GM23248 (cell line): ENCODE results near the gene MAST1. TPM values are rescaled to one million over a fixed set of nuclear protein-coding genes. Genes with fewer than 3 reads are reported as not detected.

ENCODE experiments used
- DNase-seq: peaks from one replicate; pipeline ENCODE4 v3.0.0-alpha.2; 2015
- H2AFZ ChIP-seq: fragments of 200-600 bp; sonication (generic); 2 replicates; pipeline ENCODE4 v1.6.1; 2016; ENCODE audit warnings: antibody characterized with exemption
- H3F3A ChIP-seq: fragments of 200-600 bp; sonication (generic); 2 replicates; pipeline ENCODE4 v1.6.1; 2016; ENCODE audit warnings: mild to moderate bottlenecking, antibody characterized with exemption, mixed run types; ENCODE audit not compliant: insufficient read depth
- H3K27ac ChIP-seq: fragments of 200-600 bp; sonication (generic); 2 replicates; pipeline ENCODE4 v1.5.1; 2016; ENCODE audit warnings: mild to moderate bottlenecking
- H3K27me3 ChIP-seq: fragments of 200-600 bp; sonication (generic); replicated peaks from 2 replicates; pipeline ENCODE4 v1.6.1; 2016; ENCODE audit warnings: mild to moderate bottlenecking; ENCODE audit not compliant: insufficient read depth
- H3K36me3 ChIP-seq: fragments of 200-600 bp; sonication (generic); 2 replicates; pipeline ENCODE4 v1.6.1; 2016; ENCODE audit warnings: low read depth, mild to moderate bottlenecking
- H3K4me1 ChIP-seq: fragments of 200-600 bp; sonication (generic); 2 replicates; pipeline ENCODE4 v1.6.1; 2016; ENCODE audit warnings: mild to moderate bottlenecking; ENCODE audit not compliant: insufficient read depth
- H3K4me2 ChIP-seq: fragments of 200-600 bp; sonication (generic); one replicate; pipeline ENCODE4 v1.6.1; 2016; ENCODE audit warnings: mild to moderate bottlenecking; ENCODE audit not compliant: unreplicated experiment
- H3K4me3 ChIP-seq: fragments of 200-600 bp; sonication (generic); 2 replicates; pipeline ENCODE4 v1.5.1; 2016; ENCODE audit warnings: mild to moderate bottlenecking
- H3K79me2 ChIP-seq: fragments of 200-600 bp; sonication (generic); 2 replicates; pipeline ENCODE4 v1.6.1; 2016; ENCODE audit warnings: mild to moderate bottlenecking; ENCODE audit not compliant: insufficient read depth
- H3K9ac ChIP-seq: fragments of 200-600 bp; sonication (generic); 2 replicates; pipeline ENCODE4 v1.6.1; 2016; ENCODE audit warnings: mild to moderate bottlenecking
- H3K9me2 ChIP-seq: fragments of 200-600 bp; sonication (generic); 2 replicates; pipeline ENCODE4 v1.6.1; 2016; ENCODE audit warnings: mixed run types, mild to moderate bottlenecking, moderate library complexity; ENCODE audit not compliant: insufficient read depth
- H3K9me3 ChIP-seq: fragments of 200-600 bp; sonication (generic); one replicate; pipeline ENCODE4 v1.6.1; 2017; ENCODE audit warnings: low read depth
- H4K20me1 ChIP-seq: fragments of 200-600 bp; sonication (generic); 2 replicates; pipeline ENCODE4 v1.6.0; 2016; ENCODE audit not compliant: insufficient read depth
- EZH2 ChIP-seq: fragments of 200-600 bp; sonication (generic); IDR thresholded peaks from 2 replicates; pipeline ENCODE4 v1.6.1; 2018; ENCODE audit warnings: antibody characterized with exemption, mild to moderate bottlenecking; ENCODE audit not compliant: insufficient read depth, poor library complexity, severe bottlenecking
- EZH2phosphoT487 ChIP-seq: fragments of 200-600 bp; sonication (generic); IDR thresholded peaks from 2 replicates; pipeline ENCODE4 v1.6.1; 2018; ENCODE audit warnings: antibody characterized with exemption, moderate library complexity, mild to moderate bottlenecking, low read depth; ENCODE audit not compliant: insufficient read depth
- WGBS, 2 experiments: methylation state at CpG; one replicate each; pipeline ENCODE4 v1.1.6; 2015 to 2017; ENCODE audit warnings: low lambda C conversion rate in 2 of 2, low coverage in 1 of 2; ENCODE audit errors: missing lambda C conversion rate in 2 of 2; 5-methylcytosine and 5-hydroxymethylcytosine counted together
- in situ Hi-C: fragments of 300-500 bp; cut with MboI; formaldehyde crosslinking; loops from 2 replicates; pipeline ENCODE4 v1.15.0; 2020
- polyA plus RNA-seq: library from polyadenylated mRNA; unstranded; fragments of >200 nt; fragmentation: Nextera tagmentation; extraction: Ambion mirVana; gene quantifications from 2 replicates; pipeline ENCODE4 v1.2.1, GENCODE V29; 2016
- total RNA-seq: library from RNA; depleted of rRNA; stranded (reverse); fragments of >200 nt; shearing (Covaris generic); gene quantifications from 2 replicates; pipeline ENCODE4 v1.2.3, GENCODE V29; 2014

Gene MAST1
- total and polyA plus RNA-seq, 2 experiments from 2014 or later = 0.24 TPM; not detected in 1

DNA sequence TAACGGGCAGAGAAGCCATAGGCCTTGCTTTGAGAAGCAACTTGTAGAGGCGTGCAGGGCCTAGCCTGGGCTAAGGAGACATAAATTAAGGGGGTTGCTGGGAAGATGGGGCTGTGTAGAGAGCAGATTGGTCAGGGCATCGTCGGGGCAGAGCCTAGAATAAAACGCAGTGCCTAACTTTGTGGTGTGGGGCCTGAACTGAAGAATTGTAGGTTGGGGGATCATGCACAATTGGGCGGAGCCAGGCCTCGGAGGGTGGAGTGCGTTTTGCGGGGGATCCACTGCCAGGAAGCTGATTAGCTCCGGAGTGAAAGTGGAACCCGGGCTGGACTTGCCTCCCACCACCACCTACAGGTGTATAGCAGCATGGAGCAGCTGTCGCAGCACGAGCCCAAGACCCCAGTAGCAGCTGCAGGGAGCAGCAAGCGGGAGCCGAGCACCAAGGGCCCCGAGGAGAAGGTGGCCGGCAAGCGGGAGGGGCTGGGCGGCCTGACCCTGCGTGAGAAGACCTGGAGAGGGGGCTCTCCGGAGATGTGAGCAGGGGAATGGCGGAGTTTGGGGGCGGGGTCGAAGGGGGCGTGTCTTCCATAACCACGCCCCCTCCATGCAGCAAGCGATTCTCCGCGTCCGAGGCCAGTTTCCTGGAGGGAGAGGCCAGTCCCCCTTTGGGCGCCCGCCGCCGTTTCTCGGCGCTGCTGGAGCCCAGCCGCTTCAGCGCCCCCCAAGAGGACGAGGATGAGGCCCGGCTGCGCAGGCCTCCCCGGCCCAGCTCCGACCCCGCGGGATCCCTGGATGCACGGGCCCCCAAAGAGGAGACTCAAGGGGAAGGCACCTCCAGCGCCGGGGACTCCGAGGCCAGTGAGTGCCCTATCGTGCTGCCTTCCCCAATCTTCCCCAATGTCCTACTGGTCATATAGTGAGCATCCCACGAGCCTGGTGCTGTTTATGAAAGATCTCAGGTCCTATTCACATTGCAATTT lies 29.1 kb downstream of the MAST1 start:
- Histone ChIP-seq H3K9me2 (no peaks in the 10 kb centered on the region), H4K20me1 (no peaks in the 10 kb centered on the region), H3K27ac (no peak overlapping the region), H3K27me3 (no peaks in the 10 kb centered on the region), H3K9me3 (no peaks in the 10 kb centered on the region), H3K4me1 (no peaks in the 10 kb centered on the region), H3K79me2 (no peaks in the 10 kb centered on the region), H2AFZ (peak overlapping the region; percentile 98), H3K36me3 (no peaks in the 10 kb centered on the region), H3K4me2 (peak overlapping the region; percentile 97), H3F3A (no peaks in the 10 kb centered on the region), H3K4me3 (peak overlapping the region; percentile 75), H3K9ac (0 out of 2 replicates have a peak overlapping the region, but pooled peaks have one; percentile 51)
- TF ChIP-seq EZH2phosphoT487 (no peak), EZH2 (no peak)
- 8 to 9% methylated on average over 37 to 50 of the region's 51 CpGs for WGBS, 2 experiments
- in situ Hi-C loops = no loop called here
- DNase-seq = peak; percentile 81

DNA sequence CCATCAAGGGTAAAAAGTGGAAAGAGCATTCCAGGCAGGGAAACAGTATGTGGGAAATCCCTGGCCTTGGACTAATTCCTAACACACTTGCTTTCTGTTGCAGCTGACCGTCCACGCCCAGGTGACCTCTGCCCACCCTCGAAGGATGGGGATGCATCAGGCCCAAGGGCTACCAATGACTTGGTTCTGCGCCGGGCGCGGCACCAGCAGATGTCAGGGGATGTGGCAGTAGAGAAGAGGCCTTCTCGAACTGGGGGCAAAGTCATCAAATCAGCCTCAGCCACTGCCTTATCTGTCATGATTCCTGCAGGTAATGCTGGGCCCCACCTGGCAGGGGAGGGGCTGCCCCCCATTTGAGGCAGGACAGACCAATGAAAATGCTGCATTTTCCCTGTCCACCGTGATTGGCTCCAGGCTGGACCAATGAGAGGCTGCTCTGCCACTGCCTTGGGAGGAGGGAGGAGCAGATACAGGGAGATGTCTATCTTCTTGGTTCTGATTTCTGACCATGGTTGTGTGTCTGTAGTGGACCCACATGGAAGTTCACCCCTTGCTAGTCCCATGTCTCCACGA lies 30.3 kb downstream of the MAST1 start:
- no peaks in the 10 kb centered on the region for H3K36me3 ChIP-seq
- in situ Hi-C loops = no loop called here
- H3K27me3 ChIP-seq = no peaks in the 10 kb centered on the region
- no peaks in the 10 kb centered on the region for H3F3A ChIP-seq
- no peaks in the 10 kb centered on the region for H3K79me2 ChIP-seq
- WGBS, 2 experiments = 89% methylated on average over 10 of the region's 10 CpGs
- no peaks in the 10 kb centered on the region for H3K9me3 ChIP-seq
- no peaks in the 10 kb centered on the region for H3K9me2 ChIP-seq
- no peak overlapping the region for H3K4me3 ChIP-seq
- H3K27ac ChIP-seq = no peak overlapping the region
- H3K9ac ChIP-seq = no peak overlapping the region
- H2AFZ ChIP-seq = no peak overlapping the region
- no peaks in the 10 kb centered on the region for H4K20me1 ChIP-seq
- DNase-seq = peak; percentile 25
- H3K4me1 ChIP-seq = no peaks in the 10 kb centered on the region
- no peak overlapping the region for H3K4me2 ChIP-seq
- TF ChIP-seq EZH2phosphoT487 (no peak), EZH2 (no peak)

DNA sequence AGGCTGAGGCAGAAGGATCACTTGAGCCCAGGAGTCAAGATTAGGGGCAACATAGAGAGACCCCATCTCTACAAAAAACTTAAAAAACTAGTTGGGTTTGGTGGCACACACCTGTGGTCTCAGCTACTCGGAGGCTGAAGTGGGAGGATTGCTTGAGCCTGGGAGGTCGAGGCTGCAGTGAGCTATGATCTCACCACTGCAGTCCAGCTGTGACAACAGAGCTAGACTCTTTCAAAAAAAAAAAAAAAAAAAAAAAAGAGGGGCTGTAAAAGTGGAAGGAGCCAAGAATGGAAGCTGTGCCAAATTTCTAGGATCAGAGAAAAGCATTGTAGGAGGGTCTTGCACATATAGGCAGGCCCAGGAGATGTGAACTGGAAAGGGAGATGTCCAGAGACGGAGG lies 33.4 kb downstream of the MAST1 start:
- no peaks in the 10 kb centered on the region for H3K9me2 ChIP-seq
- no peak overlapping the region for H3K9ac ChIP-seq
- TF ChIP-seq EZH2phosphoT487 = no peak
- no peak for TF ChIP-seq EZH2
- no peaks in the 10 kb centered on the region for H3K9me3 ChIP-seq
- 38 to 47% methylated on average over 3 of the region's 3 CpGs for WGBS, 2 experiments
- no peak overlapping the region for H3K4me2 ChIP-seq
- H3K27me3 ChIP-seq = no peaks in the 10 kb centered on the region
- no peak overlapping the region for H2AFZ ChIP-seq
- H3K36me3 ChIP-seq = no peaks in the 10 kb centered on the region
- DNase-seq = no peak
- no peak overlapping the region for H3K27ac ChIP-seq
- in situ Hi-C loops = no loop called here
- H4K20me1 ChIP-seq = no peaks in the 10 kb centered on the region
- H3K79me2 ChIP-seq = no peaks in the 10 kb centered on the region
- H3K4me1 ChIP-seq = no peaks in the 10 kb centered on the region
- H3K4me3 ChIP-seq = no peak overlapping the region
- no peaks in the 10 kb centered on the region for H3F3A ChIP-seq

DNA sequence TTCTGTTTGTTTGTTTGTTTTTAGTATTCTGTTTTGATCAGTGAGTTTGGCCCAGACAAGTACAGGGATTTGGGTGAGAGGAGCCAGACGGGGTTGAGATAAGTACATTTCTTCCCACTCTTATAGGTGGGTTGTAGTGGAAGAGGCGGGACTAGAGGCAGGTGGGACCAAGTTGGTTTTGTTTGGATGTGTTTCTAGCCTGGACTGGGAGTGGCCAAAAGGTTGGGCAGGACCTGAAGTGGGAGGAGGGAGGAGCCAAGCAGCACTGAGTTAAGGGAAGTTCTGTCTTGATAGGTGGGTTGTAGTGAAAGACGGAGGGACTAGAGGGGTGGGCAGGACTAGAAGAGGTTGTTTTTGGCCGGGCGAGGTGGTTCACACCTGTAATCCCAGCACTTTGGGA lies 33.9 kb downstream of the MAST1 start:
- Histone ChIP-seq H3K4me2 (no peak overlapping the region), H3K36me3 (no peaks in the 10 kb centered on the region), H3K27ac (no peak overlapping the region), H2AFZ (no peak overlapping the region), H3F3A (no peaks in the 10 kb centered on the region), H3K79me2 (no peaks in the 10 kb centered on the region), H4K20me1 (no peaks in the 10 kb centered on the region), H3K4me1 (no peaks in the 10 kb centered on the region), H3K9ac (no peak overlapping the region), H3K4me3 (no peak overlapping the region), H3K9me3 (no peaks in the 10 kb centered on the region), H3K9me2 (no peaks in the 10 kb centered on the region), H3K27me3 (no peaks in the 10 kb centered on the region)
- TF ChIP-seq EZH2 (no peak), EZH2phosphoT487 (no peak)
- in situ Hi-C loops = no loop called here
- no peak for DNase-seq
- 64 to 69% methylated on average over 5 of the region's 5 CpGs for WGBS, 2 experiments
